Raji (cell line): ENCODE data around the gene RNF207.

Experiments
- POLR2A ChIP-seq: IDR thresholded peaks from 2 replicates; pipeline ENCODE4 v1.6.1; 2011; ENCODE audit warnings: low read depth, low read length, control low read depth; ENCODE audit not compliant: insufficient read depth

Gene RNF207

DNA sequence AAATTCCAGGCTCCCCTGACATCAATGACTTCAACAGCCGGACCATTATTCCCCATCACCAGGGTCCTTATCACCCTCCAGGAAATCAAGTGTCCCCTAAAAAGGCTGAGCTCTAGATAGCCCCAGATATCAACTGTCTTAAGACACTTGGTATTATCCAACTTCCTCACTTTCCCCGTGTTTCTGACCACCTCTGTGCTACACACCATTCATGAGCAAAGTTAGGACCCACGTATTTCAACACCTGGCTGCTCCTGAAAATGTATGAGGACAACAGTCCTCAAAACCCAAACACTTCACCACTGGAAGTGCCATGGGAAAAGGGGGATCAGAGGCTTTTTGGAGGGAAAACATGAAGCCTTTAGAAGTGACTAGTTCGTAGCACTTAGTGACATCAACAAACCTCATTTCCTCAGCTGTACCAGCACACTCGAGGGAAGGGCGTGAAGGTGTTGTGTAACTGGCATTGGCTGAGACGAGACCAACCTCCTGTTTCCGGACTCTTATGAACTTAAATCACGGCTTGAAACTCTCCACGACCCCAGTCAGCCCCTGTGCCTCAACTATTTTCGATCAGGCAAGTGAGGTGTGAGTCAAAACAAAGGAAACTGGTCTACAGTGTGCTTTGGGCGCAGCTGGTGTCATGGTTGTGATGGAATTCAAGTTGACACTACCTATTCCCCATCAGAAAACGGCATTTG, 21.7 kb upstream of the RNF207 start:
- no peak for TF ChIP-seq POLR2A

DNA sequence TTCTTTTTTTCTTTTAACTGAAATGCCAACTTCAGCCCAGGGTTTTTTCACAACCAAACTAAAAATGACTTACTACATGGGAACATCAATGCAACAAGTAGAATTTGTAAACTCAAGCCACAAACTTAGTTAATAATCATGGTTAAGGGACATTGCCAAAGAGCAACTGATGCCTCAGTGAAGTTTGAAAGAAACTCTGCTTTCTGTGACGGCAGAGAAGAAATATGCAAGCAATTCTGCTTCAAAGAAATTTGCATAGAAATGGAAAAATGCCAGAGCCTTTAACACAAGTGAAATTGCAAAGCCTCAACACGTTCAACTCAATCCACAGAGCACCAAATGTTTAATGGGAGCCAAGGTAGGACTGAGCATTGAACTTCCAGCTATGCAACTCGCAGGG, 20.8 kb upstream of the RNF207 start:
- TF ChIP-seq POLR2A, result no peak

DNA sequence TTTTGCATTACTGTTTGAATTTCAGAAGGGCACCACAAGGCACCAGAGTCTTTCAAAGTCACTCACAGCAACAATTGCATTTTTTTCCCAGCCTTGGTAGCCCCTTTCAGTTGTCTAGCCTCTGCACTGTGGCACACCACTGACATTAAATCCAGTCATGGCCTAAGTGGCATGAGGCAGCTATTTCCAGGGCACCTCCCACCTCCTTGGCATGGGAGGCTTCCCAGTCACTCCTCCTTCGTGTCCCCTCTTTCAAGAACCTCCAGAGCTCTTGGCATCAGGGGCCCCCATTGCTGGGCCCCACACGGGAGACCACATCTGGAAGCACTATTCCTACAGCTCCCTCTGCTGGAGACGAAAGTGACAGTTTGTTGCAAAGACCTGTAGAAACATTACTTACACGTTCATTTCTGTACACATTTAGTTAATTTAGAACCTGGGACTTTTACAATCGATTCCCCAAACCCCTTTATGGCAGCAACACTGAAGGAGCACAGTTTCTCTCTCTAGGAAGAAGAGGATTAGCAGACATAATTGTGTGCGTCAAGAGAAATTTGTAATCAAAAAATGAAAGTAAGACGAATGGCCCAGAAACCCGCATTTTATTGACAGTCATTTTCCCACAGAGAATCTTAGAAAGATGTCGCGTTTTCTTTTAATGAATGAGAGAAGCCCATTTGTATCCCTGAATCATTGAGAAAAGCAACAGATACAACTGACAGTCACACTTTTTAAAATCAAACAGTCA, 20.1 kb upstream of the RNF207 start:
- TF ChIP-seq POLR2A, result no peak

DNA sequence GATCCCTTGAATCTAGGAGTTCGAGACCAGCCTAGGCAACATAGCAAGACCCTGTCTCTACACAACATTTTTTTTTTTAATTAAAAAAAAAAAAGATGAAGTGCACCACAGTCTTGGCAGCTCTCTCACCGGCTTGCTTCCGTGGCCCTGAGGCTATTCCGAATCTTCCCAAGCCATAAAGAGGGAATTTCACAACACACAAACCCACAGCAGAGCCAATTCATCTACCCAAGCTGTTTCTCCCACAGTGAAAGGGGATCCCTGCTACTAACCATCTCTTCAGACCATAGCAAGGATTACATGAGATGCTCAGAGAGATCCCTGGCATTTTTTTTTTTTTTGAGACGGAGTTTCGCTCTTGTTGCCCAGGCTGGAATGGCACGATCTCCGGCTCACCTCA, 17.5 kb upstream of the RNF207 start:
- no peak for TF ChIP-seq POLR2A

DNA sequence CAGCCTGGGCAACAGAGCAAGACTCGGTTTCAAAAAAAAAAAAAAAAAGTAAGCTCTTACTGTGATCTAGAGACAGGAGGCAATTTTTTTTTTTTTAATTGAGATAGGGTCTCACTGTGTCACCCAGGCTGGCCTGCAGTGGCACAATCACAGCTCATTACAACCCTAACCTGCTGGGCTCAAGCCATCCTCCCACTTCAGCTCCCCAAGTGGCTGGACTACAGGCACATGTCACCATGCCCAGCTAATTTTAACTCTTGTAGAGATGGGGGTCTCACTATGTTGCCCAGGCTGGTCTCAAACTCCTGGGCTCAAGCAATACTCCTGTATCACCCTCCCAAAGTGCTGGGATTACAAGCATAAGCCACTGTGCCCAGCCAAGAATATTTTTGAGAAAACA, 14.0 kb upstream of the RNF207 start:
- TF ChIP-seq POLR2A, result no peak

DNA sequence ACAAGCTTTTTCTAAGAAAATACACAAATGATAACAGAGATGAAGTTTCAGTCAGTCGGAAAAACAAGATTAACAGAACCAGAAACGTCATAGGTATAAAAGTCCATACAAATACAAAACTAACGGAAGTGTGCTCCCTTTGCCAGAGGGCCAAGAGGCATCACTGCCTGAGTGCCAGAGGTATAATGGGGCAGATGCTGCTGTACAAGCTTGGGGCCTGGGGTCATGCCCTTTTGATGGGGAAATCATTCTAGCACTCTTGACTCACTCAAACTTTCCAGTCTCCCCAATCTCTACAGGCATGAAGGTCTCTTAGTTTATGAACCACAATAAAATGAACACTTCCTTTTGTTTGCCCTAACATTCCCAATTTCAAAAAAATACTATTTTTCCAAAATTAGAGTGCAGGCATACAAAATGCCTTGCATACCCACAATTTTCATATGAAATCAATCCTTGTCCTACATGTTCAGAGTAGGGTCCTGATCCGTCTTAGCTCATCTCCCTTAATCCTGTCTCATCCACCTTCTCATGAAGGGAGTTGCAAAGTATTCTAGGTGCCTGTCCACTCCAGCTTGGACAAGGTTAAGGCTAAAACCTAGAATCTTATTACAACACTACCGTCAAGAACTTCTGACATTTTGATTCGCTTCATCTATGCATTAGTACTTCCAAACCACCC, 8.0 kb upstream of the RNF207 start:
- TF ChIP-seq POLR2A, result no peak

DNA sequence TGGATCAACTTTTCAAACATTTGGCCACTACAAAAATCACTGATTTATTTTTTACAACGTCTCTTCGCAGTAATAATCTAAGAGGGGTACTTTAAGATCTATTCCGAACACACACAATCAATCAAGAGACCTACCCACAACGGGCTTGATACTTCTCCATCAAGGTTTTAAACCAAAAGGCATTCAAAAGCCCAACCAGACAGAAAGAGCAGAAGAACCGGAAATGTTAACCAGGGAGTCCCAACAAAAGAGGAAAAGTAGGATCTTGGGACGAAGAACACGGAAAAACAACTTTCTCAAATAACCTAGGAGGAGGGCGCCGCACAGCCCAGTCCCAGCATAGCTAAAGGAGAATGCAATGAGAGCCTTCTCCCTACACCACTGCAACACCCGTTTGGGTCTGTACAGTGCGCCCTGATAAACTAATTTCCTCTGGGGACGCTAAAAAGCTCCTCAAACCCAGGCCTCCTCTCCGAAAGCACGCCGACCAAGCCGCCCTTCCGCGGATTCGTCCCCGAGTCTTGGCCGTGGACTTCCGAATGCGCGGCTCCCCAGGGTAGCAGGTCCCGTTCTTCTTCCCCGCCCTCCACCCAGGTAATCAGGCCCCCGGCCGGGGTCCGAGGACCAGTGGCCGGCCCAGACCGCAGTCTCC, 7.1 kb upstream of the RNF207 start:
- TF ChIP-seq POLR2A, result no peak

DNA sequence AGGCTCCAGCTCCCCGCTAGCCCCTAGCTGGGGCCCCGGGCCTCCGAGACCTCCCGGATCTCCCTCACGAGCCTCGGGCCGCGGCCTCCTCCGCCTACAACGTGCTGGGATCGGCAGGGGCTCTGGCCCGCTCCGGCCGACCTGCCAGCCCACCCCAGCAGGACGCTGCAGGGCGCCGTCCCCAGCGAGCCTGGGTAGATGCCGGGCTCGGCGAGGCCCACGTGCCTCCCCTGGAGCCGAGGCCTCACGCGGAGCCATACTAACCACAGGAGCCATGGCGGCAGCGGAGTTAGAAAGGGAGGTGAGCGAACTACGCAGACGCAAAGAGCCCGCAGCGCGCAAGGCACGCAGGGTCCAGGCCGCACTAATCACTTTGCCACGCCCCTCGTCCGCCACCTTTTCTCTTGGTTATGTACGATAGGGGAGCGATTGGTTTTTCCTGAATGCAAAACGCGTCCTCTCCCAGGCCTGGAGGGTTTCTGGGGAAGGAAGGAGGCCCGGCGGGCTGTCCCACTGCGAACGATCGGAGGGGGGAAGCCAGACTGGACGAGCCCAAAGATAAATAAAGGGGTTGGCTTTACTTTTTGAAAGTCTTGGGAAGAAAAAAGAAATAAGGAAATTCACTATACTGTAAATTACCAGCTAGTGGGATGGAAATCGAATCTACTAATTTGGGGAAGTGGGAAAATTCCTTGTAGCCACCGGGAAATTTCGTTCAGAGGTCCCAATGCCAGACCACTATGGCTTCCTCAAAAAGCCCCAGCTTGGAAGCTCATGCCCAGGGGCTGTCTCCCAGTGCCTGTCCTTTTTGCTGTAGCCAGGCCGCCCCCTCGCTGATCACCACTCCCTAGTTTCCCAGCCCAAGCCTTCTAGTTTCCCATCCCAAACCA, 6.4 kb upstream of the RNF207 start, which contains the start of gene RPL22:
Gene RPL22, minus strand, starts transcription at position 298 of the 890 bp plus-strand sequence. Its CDS starts 22 bp downstream, at position 276.
- TF ChIP-seq POLR2A, result peak; percentile 97

DNA sequence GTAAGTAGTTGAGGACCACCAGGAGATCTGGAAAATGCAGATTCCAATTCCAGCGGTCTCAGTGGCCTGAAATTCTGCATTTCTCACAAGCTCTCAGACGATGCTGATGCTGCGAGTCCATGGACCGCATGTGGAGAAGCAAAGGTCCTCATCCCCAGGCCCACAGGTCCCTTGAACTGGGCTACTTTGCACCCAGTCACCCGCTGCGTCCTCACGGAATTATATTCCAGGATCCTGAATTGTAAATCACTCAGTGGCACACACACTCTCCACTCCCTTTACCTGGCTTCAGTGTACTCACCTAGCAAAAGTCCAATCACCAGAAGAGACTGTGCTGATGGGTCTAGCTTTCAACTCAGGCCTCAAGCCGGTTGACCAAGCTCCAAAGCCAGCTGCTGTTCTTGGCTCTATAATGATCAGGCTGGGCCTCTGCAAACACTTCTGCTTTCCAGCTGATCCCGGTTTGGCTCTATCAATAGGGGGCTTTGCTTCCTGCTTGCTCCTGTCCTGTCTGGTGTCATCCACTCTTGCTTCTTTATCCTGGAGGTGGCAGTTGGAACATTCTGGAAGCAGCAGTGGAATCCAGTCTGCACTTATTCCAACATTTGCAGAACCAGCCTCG, 5.6 kb upstream of the RNF207 start:
- 0 out of 2 replicates have a peak, but pooled peaks have one; percentile 1 for TF ChIP-seq POLR2A

DNA sequence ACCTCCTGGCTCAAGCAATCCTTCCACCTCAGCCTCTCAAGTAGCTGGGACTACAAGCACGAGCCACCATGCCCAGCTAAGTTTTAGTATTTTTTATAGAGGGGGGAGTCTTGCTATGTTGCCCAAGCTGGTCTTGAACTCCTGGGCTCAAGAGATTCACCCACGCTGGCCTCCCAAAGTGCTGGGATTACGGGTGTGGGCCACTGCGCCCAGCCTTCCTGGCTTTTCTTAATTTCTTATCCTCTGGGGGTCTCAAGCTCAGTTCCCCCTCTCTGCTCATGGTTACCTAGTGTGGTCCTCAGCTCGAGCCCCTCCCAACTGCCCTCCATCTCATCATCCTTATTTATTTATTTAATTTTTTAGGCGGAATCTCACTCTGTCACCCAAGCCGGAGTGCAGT, 3.7 kb upstream of the RNF207 start:
- no peak for TF ChIP-seq POLR2A

DNA sequence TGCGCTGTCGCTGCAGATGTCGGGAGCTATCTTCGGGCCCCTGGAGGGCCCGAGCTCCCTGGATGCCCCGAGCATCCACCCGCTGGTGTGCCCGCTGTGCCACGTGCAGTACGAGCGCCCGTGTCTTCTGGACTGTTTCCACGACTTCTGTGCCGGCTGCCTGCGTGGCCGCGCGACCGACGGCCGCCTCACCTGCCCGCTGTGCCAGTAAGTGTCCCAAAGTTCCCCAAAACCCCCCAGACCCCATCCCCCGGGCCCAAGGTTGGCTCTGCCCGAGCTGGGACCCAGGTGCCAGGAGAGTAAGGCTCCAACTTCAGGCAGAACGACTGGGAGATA, 569 bp downstream of the RNF207 start:
- TF ChIP-seq POLR2A, result no peak

DNA sequence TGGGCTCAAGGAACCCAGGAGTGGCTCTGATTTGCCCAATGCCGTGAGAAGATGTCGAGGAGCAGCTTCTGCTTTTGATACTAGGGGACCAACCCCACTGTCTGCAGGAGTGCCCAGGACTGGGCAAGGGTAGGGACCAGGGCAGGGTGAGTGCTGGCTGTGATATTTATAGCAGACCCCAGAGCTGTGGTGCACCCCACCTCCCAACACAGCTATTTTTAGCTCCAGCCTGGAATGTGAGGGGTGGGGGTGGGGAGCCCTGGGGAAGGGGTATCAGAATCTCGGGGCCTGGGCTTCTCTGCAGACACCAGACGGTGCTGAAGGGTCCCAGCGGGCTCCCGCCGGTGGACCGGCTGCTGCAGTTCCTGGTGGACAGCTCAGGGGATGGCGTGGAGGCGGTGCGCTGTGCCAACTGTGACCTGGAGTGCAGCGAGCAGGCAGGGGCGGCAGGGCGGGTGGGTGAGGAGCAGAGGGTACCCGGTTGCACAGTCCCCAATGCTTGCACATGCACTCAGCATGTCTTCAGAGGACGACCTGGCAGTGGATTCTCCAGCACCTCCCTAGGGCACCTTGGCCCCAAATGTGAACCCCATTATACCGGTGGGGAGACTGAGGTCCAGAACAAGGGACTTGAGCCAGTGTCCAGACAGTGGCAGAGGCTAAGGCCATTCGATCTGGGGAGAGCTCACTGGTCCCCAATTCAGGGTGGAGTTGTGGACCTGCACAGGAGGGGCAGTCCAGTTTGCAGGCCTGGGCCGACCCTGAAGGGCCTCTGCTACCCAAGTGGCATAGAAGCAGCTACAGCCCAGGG, 1.4 kb downstream of the RNF207 start:
- no peak for TF ChIP-seq POLR2A

DNA sequence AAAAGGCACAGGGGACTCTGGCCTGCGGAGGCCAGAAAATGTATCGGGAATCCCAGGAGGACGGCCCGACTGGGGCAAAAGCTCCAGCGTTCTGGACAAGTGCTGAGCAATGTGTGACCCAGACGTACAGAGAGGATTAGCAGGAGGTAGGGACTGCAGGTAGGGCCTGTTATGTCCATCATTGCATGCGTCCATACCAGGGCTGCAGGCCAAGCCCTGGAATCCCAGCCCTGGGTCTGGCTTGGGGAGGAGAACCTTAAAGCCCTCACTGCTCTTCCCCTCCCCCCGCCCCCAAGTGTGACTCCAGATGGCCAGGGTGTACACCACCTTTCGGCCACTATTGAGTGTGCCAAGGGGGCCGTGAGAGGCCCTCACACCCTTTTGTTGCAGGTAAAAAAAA, 2.0 kb downstream of the RNF207 start:
- TF ChIP-seq POLR2A, result no peak
